ENCODE measurements around the gene CCR5.

DNA sequence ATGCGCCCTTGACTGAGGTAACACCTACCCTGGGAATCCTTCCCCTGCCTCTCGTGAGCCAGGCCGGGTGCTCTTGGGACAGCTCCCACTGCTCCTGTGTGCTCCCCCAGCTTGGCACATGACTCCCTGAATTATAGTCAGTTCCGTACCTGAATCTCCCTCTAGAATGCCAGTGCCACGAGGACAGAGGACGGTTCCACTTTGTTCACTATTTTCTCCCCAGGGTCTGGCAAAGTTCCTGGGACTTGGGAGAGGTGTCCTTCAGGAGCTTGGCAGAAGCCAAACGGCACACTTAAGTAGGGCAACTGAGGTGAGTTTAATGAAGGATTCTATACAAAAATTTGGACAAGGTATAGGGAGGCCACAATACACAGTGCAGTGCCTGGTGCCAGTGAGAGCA is 26.4 kb downstream of the CCR5 start:
- TF ChIP-seq SP1 (IDR thresholded peaks at IDR 0.05) (no peak), LEF1 (IDR thresholded peaks at IDR 0.05; ENCODE audit: borderline replicate concordance) (no peak), ZNF384 (IDR thresholded peaks at IDR 0.05) (no peak), ARNT (IDR thresholded peaks at IDR 0.05) (no peak), FOXA1 (IDR thresholded peaks at IDR 0.05) (no peak), FOXM1 (IDR thresholded peaks at IDR 0.05; ENCODE audit: borderline replicate concordance) (no peak)
